NCI-H345 (cell line): ENCODE data around the gene CASP8AP2.
"Not testable (repeated sequence)": the region's sequence is repeated elsewhere in the genome, so short reads cannot be mapped to it uniquely, and the experiment has no call there.

Source experiments
- DNase-seq: peaks from one replicate; lab custom pipeline; 2025; lab: John Stamatoyannopoulos, UW

The CASP8AP2 gene

GRCh38 chr6:89819336-89820130, 10.1 kb upstream of the CASP8AP2 start, which contains the start of gene MDN1:
MDN1 (minus strand) TSS chr6:89819794; CDS start chr6:89819607, 187 bp downstream.
- DNase-seq: peak; percentile 96

DNA sequence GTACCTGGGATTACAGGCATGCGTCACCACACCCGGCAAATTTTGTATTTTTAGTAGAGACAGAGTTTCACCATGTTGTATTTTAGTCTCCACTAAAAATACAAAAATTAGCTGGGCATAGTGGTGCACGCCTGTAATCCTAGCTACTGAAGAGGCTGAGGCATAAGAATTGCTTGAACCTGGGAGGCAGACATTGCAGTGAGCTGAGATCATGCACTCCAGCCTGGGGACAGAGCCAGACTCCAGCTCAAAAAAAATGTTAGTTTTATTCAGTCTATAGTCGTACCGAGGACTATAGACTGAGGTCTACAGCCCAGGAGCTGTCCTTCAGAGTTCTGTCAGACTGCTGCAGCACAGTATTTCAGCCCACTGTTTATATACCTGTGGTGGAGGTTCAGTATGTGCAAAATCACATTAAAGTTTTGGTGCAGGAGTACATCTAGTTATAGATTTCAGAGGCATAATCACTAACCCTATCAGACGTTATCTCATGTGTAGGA, 3.6 kb upstream of the CASP8AP2 start:
- no peak for DNase-seq

- not testable (repeated sequence) for DNase-seq
Observed at GRCh38 chr6:89828475-89828987, 1.1 kb upstream of the CASP8AP2 start.

GRCh38 chr6:89828988-89829471, 650 bp upstream of the CASP8AP2 start:
- peak; percentile 49 for DNase-seq

- no peak for DNase-seq
Observed at GRCh38 chr6:89830170-89830809, 610 bp downstream of the CASP8AP2 start.

- DNase-seq: no peak
Observed at GRCh38 chr6:89834884-89835792, 5.5 kb downstream of the CASP8AP2 start.

DNA sequence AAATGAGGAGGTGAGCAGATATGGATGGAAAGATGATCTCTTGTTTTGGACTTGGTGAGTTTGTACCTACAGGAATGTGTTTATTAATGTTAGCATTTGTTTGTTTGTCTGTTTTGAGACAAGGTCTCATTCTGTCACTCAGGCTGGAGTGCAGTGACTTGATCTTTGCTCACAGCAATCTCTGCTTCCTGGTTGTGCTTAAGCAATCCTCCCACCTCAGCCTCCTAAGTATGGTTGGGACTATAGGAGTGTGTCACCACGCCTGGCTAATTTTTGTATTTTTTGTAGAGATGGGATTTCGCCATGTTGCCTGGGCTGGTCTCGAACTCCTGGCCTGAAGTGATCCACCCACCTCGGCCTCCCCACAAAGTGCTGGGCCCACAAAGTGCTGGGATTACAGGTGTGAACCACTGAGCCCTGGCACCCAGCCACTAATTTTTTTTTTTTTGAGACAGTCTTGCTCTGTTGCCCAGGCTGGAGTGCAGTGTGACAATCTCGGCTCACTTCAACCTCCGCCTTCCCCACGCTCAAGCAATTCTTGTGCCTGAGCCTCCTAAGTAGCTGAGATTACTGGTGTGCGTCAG, 7.1 kb downstream of the CASP8AP2 start:
- DNase-seq: no peak

DNA sequence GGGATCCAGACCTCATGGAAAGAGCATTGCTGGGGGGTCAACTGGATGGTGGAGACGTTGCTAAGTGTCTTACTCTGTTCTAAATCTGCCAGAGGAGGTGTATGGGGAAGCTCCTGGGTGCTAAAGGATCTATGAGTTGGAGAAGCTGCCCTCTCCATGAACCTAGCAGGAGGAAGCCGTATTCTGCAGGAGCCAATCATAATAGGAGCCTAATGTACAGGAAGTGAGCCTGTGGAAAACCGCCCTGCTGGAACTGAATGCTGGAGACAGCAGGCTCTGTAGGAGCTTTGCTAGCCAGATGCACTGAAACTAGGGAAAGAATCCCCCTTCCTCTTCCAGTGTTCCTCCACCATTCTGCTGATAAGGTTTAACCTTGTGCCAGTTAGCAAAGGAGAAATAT, 10.9 kb downstream of the CASP8AP2 start:
- no peak for DNase-seq

DNA sequence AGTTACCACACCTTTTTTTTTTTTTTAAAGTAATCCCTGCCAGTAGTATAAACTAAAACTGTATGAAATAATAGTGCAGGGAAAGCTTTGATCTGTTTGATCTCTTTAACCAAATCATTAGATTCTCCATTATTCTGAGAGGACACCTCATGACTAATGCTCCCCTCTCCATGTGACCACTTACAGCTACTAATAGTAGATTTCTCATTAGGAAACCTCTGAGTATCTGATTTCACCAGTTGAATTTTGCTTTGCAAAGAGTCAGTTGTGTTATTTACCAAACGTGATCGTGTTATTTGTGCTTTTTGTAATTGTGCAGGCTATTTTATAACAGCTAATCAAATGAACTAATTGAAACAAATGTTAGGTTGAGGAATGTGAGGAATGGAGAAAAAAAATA, 12.5 kb downstream of the CASP8AP2 start:
- no peak for DNase-seq

DNA sequence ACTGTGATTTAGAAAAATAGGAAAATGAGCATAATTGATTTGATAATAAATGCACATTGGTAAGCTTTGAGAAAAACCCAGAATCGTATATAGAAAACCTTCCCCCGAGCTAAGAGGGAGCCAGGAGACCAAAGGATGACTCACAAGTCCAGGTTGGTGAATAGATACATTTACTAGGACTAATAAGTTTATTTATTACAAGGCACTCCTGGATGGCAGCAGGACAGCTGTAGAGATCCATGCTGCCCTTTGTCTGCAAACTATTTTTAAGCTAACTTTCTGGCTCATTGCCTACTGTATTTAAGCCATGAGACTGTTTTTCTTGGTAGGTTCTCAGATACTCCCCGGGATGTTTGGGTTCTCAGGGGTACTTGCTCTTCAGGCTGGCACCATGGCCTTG, 13.4 kb downstream of the CASP8AP2 start:
- DNase-seq: peak; percentile 6

GRCh38 chr6:89847513-89847912, 17.8 kb downstream of the CASP8AP2 start:
- DNase-seq: not testable (repeated sequence)

GRCh38 chr6:89853068-89853467, 23.4 kb downstream of the CASP8AP2 start:
- no peak for DNase-seq

DNA sequence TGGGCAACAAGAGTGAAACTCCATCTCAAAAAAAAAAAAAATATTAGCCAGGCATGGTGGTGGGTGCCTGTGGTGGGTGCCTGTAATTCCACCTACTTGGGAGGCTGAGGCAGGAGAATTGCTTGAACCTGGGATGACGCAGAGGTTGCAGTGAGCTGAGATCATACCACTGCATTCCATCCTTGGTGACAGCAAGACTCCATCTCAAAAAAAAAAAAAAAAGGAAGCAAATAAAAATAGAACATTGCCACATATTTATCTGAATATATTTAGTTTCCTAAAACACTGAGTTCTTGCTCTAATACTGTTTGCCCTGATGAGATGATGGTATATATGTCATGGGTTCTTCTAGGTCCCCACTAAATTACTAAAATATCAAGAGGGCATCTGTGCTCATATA, 28.4 kb downstream of the CASP8AP2 start:
- DNase-seq: no peak

GRCh38 chr6:89859744-89860143, 30.1 kb downstream of the CASP8AP2 start:
- DNase-seq: no peak

GRCh38 chr6:89862273-89862672, 32.6 kb downstream of the CASP8AP2 start:
- DNase-seq: no peak

GRCh38 chr6:89862698-89863097, 33.0 kb downstream of the CASP8AP2 start:
- no peak for DNase-seq

- no peak for DNase-seq
Observed at GRCh38 chr6:89866024-89866678, 36.5 kb downstream of the CASP8AP2 start.

DNA sequence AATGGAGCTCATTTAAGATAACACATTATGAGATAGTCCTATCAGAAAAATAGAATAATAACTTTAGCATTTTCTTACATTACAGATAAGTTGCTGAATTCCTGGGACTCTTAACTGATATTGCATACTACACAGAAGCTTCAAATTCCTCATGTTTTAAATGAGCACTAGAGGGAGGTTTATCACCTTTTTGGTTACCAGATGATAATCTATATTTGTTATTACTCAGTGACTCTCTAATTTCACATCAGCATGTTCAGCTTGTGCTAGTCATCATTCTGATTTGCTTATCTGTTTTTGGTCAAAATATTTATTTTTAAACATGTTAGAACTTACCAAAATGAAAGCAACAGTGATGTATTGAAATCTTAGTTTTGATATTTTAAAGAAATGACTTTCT, 44.0 kb downstream of the CASP8AP2 start:
- DNase-seq: no peak

GRCh38 chr6:89874438-89874837, 44.8 kb downstream of the CASP8AP2 start:
- no peak for DNase-seq

GRCh38 chr6:89886378-89887120, 56.9 kb downstream of the CASP8AP2 start:
- DNase-seq: no peak
